ENCODE data around the gene ARHGAP44.

ARHGAP44 gene

GRCh38 chr17:12842936-12843335, 53.6 kb downstream of the ARHGAP44 start:
- Histone ChIP-seq H3K9me2 (replicated peaks; ENCODE audit: low read depth, low read length) (no peaks in the 10 kb centered on the region), H3K4me2 (ENCODE audit: low read depth, low read length, poor library complexity, severe bottlenecking) (no peak overlapping the region), H4K20me1 (ENCODE audit: insufficient read depth, low read length, poor library complexity, severe bottlenecking) (no peaks in the 10 kb centered on the region), H2AFZ (ENCODE audit: low read length) (no peak overlapping the region), H3K79me2 (ENCODE audit: insufficient read depth, low read length) (no peaks in the 10 kb centered on the region), H3K36me3 (ENCODE audit: insufficient read depth, low read length) (no peaks in the 10 kb centered on the region), H3K27me3 (ENCODE audit: insufficient read depth, low read length, poor library complexity, severe bottlenecking) (no peaks in the 10 kb centered on the region), H3K4me1 (ENCODE audit: insufficient read depth, low read length, poor library complexity, severe bottlenecking) (no peaks in the 10 kb centered on the region), H3F3A (ENCODE audit: low read depth) (no peaks in the 10 kb centered on the region), H3K9ac (ENCODE audit: low read depth, low read length, poor library complexity, severe bottlenecking) (no peak overlapping the region), H3K4me3 (ENCODE audit: low read length, poor library complexity, severe bottlenecking) (no peak overlapping the region), H3K9me3 (ENCODE audit: insufficient read depth, low read depth, low read length) (peaks cover 12% of the 10 kb centered on the region; the same call in 1 of the 2 replicates)
- TF ChIP-seq EZH2phosphoT487 (IDR thresholded peaks at IDR 0.05; ENCODE audit: borderline replicate concordance): no peak
- TF ChIP-seq CTCF (conservative IDR thresholded peaks at IDR 0.05; ENCODE audit: low read length): no peak

GRCh38 chr17:12850996-12851395, 61.7 kb downstream of the ARHGAP44 start:
- Histone ChIP-seq H3K4me3 (ENCODE audit: low read length, poor library complexity, severe bottlenecking) (no peak overlapping the region), H3K9me3 (ENCODE audit: insufficient read depth, low read depth, low read length) (peaks cover 8% of the 10 kb centered on the region; the same call in 1 of the 2 replicates), H3K27me3 (ENCODE audit: insufficient read depth, low read length, poor library complexity, severe bottlenecking) (no peaks in the 10 kb centered on the region), H3K36me3 (ENCODE audit: insufficient read depth, low read length) (no peaks in the 10 kb centered on the region), H3K9me2 (replicated peaks; ENCODE audit: low read depth, low read length) (no peaks in the 10 kb centered on the region), H4K20me1 (ENCODE audit: insufficient read depth, low read length, poor library complexity, severe bottlenecking) (no peaks in the 10 kb centered on the region), H3K79me2 (ENCODE audit: insufficient read depth, low read length) (no peaks in the 10 kb centered on the region), H3K9ac (ENCODE audit: low read depth, low read length, poor library complexity, severe bottlenecking) (no peak overlapping the region), H3K4me2 (ENCODE audit: low read depth, low read length, poor library complexity, severe bottlenecking) (no peak overlapping the region), H3F3A (ENCODE audit: low read depth) (no peaks in the 10 kb centered on the region), H2AFZ (ENCODE audit: low read length) (no peak overlapping the region), H3K4me1 (ENCODE audit: insufficient read depth, low read length, poor library complexity, severe bottlenecking) (no peaks in the 10 kb centered on the region)
- no peak for TF ChIP-seq CTCF (conservative IDR thresholded peaks at IDR 0.05; ENCODE audit: low read length)
- no peak for TF ChIP-seq EZH2phosphoT487 (IDR thresholded peaks at IDR 0.05; ENCODE audit: borderline replicate concordance)

- no peaks in the 10 kb centered on the region for H3K36me3 ChIP-seq (ENCODE audit: insufficient read depth, low read length)
- no peaks in the 10 kb centered on the region for H3K79me2 ChIP-seq (ENCODE audit: insufficient read depth, low read length)
- peaks cover 3% of the 10 kb centered on the region; the same call in 1 of the 2 replicates for H3K9me3 ChIP-seq (ENCODE audit: insufficient read depth, low read depth, low read length)
- H3F3A ChIP-seq (ENCODE audit: low read depth): no peaks in the 10 kb centered on the region
- H3K27me3 ChIP-seq (ENCODE audit: insufficient read depth, low read length, poor library complexity, severe bottlenecking): no peaks in the 10 kb centered on the region
- H3K4me1 ChIP-seq (ENCODE audit: insufficient read depth, low read length, poor library complexity, severe bottlenecking): no peaks in the 10 kb centered on the region
- H3K9ac ChIP-seq (ENCODE audit: low read depth, low read length, poor library complexity, severe bottlenecking): no peak overlapping the region
- no peaks in the 10 kb centered on the region for H4K20me1 ChIP-seq (ENCODE audit: insufficient read depth, low read length, poor library complexity, severe bottlenecking)
- H3K4me3 ChIP-seq (ENCODE audit: low read length, poor library complexity, severe bottlenecking): no peak overlapping the region
- TF ChIP-seq EZH2phosphoT487 (IDR thresholded peaks at IDR 0.05; ENCODE audit: borderline replicate concordance) (no peak), CTCF (conservative IDR thresholded peaks at IDR 0.05; ENCODE audit: low read length) (no peak)
- no peak overlapping the region for H2AFZ ChIP-seq (ENCODE audit: low read length)
- no peaks in the 10 kb centered on the region for H3K9me2 ChIP-seq (replicated peaks; ENCODE audit: low read depth, low read length)
- no peak overlapping the region for H3K4me2 ChIP-seq (ENCODE audit: low read depth, low read length, poor library complexity, severe bottlenecking)
These were observed 62.7 kb downstream of the ARHGAP44 start for GRCh38 chr17:12851901-12852435.
